NCI-H1694 (cell line): Measurements from ENCODE around the gene APLN.

Experiments used
- DNase-seq: peaks from one replicate; lab custom pipeline; 2025; lab: John Stamatoyannopoulos, UW

Gene APLN

GRCh38 chrX:129661369-129661768, 6.6 kb upstream of the APLN start:
- DNase-seq: no peak

GRCh38 chrX:129659861-129660260, 5.1 kb upstream of the APLN start:
- DNase-seq: no peak

GRCh38 chrX:129659141-129659540, 4.4 kb upstream of the APLN start:
- DNase-seq: no peak

GRCh38 chrX:129658429-129658828, 3.7 kb upstream of the APLN start:
- DNase-seq: no peak

- no peak for DNase-seq
Measured at GRCh38 chrX:129655547-129656249, 942 bp upstream of the APLN start.

- no peak for DNase-seq
Measured at GRCh38 chrX:129653971-129654651, 645 bp downstream of the APLN start.

GRCh38 chrX:129653181-129653970, 1.4 kb downstream of the APLN start:
- DNase-seq: no peak

- no peak for DNase-seq
Measured at GRCh38 chrX:129652565-129653169, 2.1 kb downstream of the APLN start.

- no peak for DNase-seq
Measured at GRCh38 chrX:129651756-129652564, 2.8 kb downstream of the APLN start.

GRCh38 chrX:129650821-129651510, 3.8 kb downstream of the APLN start:
- DNase-seq: no peak

- no peak for DNase-seq
Measured at GRCh38 chrX:129650183-129650689, 4.5 kb downstream of the APLN start.

GRCh38 chrX:129649268-129650182, 5.2 kb downstream of the APLN start:
- DNase-seq: no peak

GRCh38 chrX:129648514-129649267, 6.1 kb downstream of the APLN start:
- DNase-seq: no peak

- DNase-seq: no peak
Measured at GRCh38 chrX:129647418-129648410, 7.0 kb downstream of the APLN start.

GRCh38 chrX:129646566-129647417, 8.0 kb downstream of the APLN start:
- no peak for DNase-seq

GRCh38 chrX:129642641-129643040, 12.1 kb downstream of the APLN start:
- DNase-seq: no peak

GRCh38 chrX:129641941-129642340, 12.8 kb downstream of the APLN start:
- DNase-seq: no peak
